Neural progenitor cell (in vitro differentiated cells): ENCODE data around the gene AKAP6.

Source experiments
- CTCF ChIP-seq: fragments of 200-600 bp; sonication (generic); IDR thresholded peaks from 2 replicates; pipeline ENCODE4 v1.5.1; 2017; ENCODE audit warnings: antibody characterized with exemption, mild to moderate bottlenecking
- EZH2 ChIP-seq: fragments of 200-600 bp; sonication (generic); IDR thresholded peaks from 2 replicates; pipeline ENCODE4 v1.6.1; 2017; ENCODE audit warnings: antibody characterized with exemption, mild to moderate bottlenecking, moderate library complexity

- TF ChIP-seq EZH2 (no peak), CTCF (no peak)
Observed at GRCh38 chr14:32710231-32710671, 381.2 kb downstream of the AKAP6 start.
